GM12878 (cell line): ENCODE measurements around the gene RABGEF1. TPM values are rescaled to one million over a fixed set of nuclear protein-coding genes. Genes with fewer than 3 reads are reported as not detected.
A peak's percentile ranks its signal among the peaks of the same experiment; 100 is the strongest.

ENCODE experiments used
- ATAC-seq: fragments of 200-7000 bp; cut with Tn5 transposase; 3 replicates; pipeline ENCODE4 v1.9.1; 2020; ENCODE audit warnings: mild to moderate bottlenecking, moderate library complexity
- BruUV-seq: library from RNA; stranded (reverse); fragments of 400-500 nt; replicated peaks from 2 replicates; lab custom pipeline; 2021; lab: Mats Ljungman, UMichigan
- CTCF ChIA-PET: fragments of 300-600 bp; sonication (Branson Sonifier 250); formaldehyde crosslinking; extraction: SDS; loops from one replicate; lab custom pipeline; 2021; ENCODE audit warnings: inconsistent platforms; lab: Yijun Ruan, JAX
- POLR2A ChIA-PET: fragments of 350-600 bp; formaldehyde crosslinking; extraction: SDS; loops from one replicate; lab custom pipeline; 2021; ENCODE audit warnings: inconsistent platforms; lab: Charles Lee
- RAD21 ChIA-PET: fragments of 300-600 bp; sonication (Branson Sonifier 250); formaldehyde crosslinking; loops from one replicate; lab custom pipeline; 2023; ENCODE audit warnings: antibody characterized with exemption; ENCODE audit not compliant: unreplicated experiment; lab: Charles Lee
- SMC1A ChIA-PET: fragments of 300-600 bp; sonication (Branson Sonifier 250); formaldehyde crosslinking; loops from one replicate; lab custom pipeline; 2023; ENCODE audit not compliant: unreplicated experiment, uncharacterized antibody; lab: Charles Lee
- DNase-seq: peaks from one replicate; pipeline ENCODE4 v3.0.0-alpha.2; 2011; ENCODE audit warnings: low read depth, low spot score
- FAIRE-seq: peaks from 3 replicates; lab custom pipeline; 2011; peaks lifted over from hg19 to GRCh38; lab: Jason Lieb, UNC
- H2AFZ ChIP-seq: 2 replicates; pipeline ENCODE4 v1.6.0; 2011; ENCODE audit warnings: low read depth, low read length, control low read depth; ENCODE audit not compliant: control insufficient read depth
- H3K27ac ChIP-seq: 2 replicates; pipeline ENCODE4 v1.5.1; 2011; ENCODE audit warnings: control low read depth; ENCODE audit not compliant: control insufficient read depth, insufficient read depth
- H3K27me3 ChIP-seq, 2 experiments: replicated peaks in 1 of 2; 2 replicates each; pipeline versions ENCODE4 v1.6.0 to v1.6.1; 2011; ENCODE audit warnings: low read length in 1 of 2; ENCODE audit not compliant: control insufficient read depth in 2 of 2, insufficient read depth in 2 of 2
- H3K36me3 ChIP-seq, 2 experiments: 2 replicates each; pipeline ENCODE4 v1.5.1; 2011; ENCODE audit warnings: low read length in 1 of 2; ENCODE audit not compliant: control insufficient read depth in 2 of 2, insufficient read depth in 2 of 2
- H3K4me1 ChIP-seq: 2 replicates; pipeline ENCODE4 v1.6.1; 2011; ENCODE audit warnings: mild to moderate bottlenecking, low read length, moderate library complexity, mixed read lengths; ENCODE audit not compliant: control insufficient read depth, insufficient read depth
- H3K4me2 ChIP-seq: 2 replicates; pipeline ENCODE4 v1.6.0; 2011; ENCODE audit warnings: control low read depth; ENCODE audit not compliant: control insufficient read depth, insufficient read depth
- H3K4me3 ChIP-seq: fragments of 200-600 bp; sonication (generic); 2 replicates; pipeline ENCODE4 v1.5.1; 2016
- H3K79me2 ChIP-seq: 2 replicates; pipeline ENCODE4 v1.6.0; 2011; ENCODE audit warnings: low read length; ENCODE audit not compliant: control insufficient read depth, insufficient read depth
- H3K9ac ChIP-seq: 2 replicates; pipeline ENCODE4 v1.8.0; 2011; ENCODE audit warnings: low read length, control low read depth, mixed read lengths; ENCODE audit not compliant: control insufficient read depth, insufficient read depth
- H3K9me3 ChIP-seq: replicated peaks from 3 replicates; pipeline ENCODE4 v1.5.1; 2011; ENCODE audit warnings: mild to moderate bottlenecking, low read length; ENCODE audit not compliant: control insufficient read depth, insufficient read depth
- H4K20me1 ChIP-seq: 2 replicates; pipeline ENCODE4 v1.6.0; 2011; ENCODE audit not compliant: control insufficient read depth, insufficient read depth
- EED ChIP-seq: sonication (generic); IDR thresholded peaks from 2 replicates; pipeline ENCODE4 v1.6.1; 2016; ENCODE audit warnings: antibody characterized with exemption, low read depth
- FOS ChIP-seq: IDR thresholded peaks from 3 replicates; pipeline ENCODE4 v1.6.1; 2011; ENCODE audit warnings: borderline replicate concordance; ENCODE audit not compliant: insufficient read length; ENCODE audit errors: extremely low read depth
- RB1 ChIP-seq: fragments of 450-650 bp; formaldehyde crosslinking; IDR thresholded peaks from 2 replicates; pipeline ENCODE4 v1.6.1; 2017; ENCODE audit warnings: mild to moderate bottlenecking, borderline replicate concordance
- SUPT20H ChIP-seq: IDR thresholded peaks from 2 replicates; pipeline ENCODE4 v1.6.1; 2011; ENCODE audit warnings: low read depth, mild to moderate bottlenecking, low read length, moderate library complexity, borderline replicate concordance; ENCODE audit not compliant: control insufficient read depth
- WGBS: methylation state at CpG from one replicate; pipeline ENCODE4 v1.1.6; 2016; ENCODE audit warnings: low lambda C conversion rate; ENCODE audit not compliant: insufficient replicate concordance, insufficient coverage; ENCODE audit errors: missing lambda C conversion rate; 5-methylcytosine and 5-hydroxymethylcytosine counted together
- in situ Hi-C: fragments of 300-500 bp; cut with MboI; formaldehyde crosslinking; loops from 9 replicates; pipeline ENCODE4 v1.14.3; 2018; ENCODE audit warnings: mixed read lengths
- intact Hi-C: fragments of 100-400 bp; cut with micrococcal nuclease; formaldehyde crosslinking; loops from one replicate; pipeline ENCODE4 v1.14.2; 2022; ENCODE audit not compliant: unreplicated experiment
- polyA plus RNA-seq, 11 experiments: library from polyadenylated mRNA; depleted of rRNA in 4 of 11; unstranded in 6 of 11; stranded (reverse) in 5 of 11; fragments of >200 nt; fragmentation: Nextera tagmentation in 4 of 11; fragmentation: Illumina TruSeq in 1 of 11; extraction: Ambion mirVana in 4 of 11; extraction: Trizol in 1 of 11; gene quantifications; 1 replicate in 1 of 11; 2 replicates in 10 of 11; pipeline versions ENCODE4 v1.2.1 to v1.2.3, GENCODE V29; 2011 to 2016; ENCODE audit warnings: inconsistent platforms in 2 of 11, missing spikeins in 2 of 11, low read depth in 1 of 11
- total RNA-seq, 4 experiments: library from RNA; depleted of rRNA in 3 of 4; stranded (reverse); fragments of >200 nt in 3 of 4; fragmentation: Illumina TruSeq in 1 of 4; extraction: Trizol in 1 of 4; gene quantifications; 2 replicates each; pipeline versions ENCODE4 v1.2.1 to v1.2.3, GENCODE V29; 2013 to 2021
- TF ChIP-seq, protein P1 (sequence below): fragments of 450-650 bp; conservative IDR thresholded peaks from 2 replicates; pipeline ENCODE4 v1.6.1; 2017; ENCODE audit warnings: mild to moderate bottlenecking, moderate library complexity
- TF ChIP-seq, protein P2 (sequence below): fragments of 450-650 bp; IDR thresholded peaks from 2 replicates; pipeline ENCODE4 v1.6.1; 2017; ENCODE audit warnings: mild to moderate bottlenecking, moderate library complexity
- TF ChIP-seq, protein P3 (sequence below): IDR thresholded peaks from 2 replicates; pipeline ENCODE4 v1.6.1; 2011; ENCODE audit warnings: low read depth, low read length, improper control_type of control experiment, borderline replicate concordance
- TF ChIP-seq, protein P4 (sequence below): IDR thresholded peaks from 2 replicates; pipeline ENCODE4 v1.6.1; 2012; ENCODE audit warnings: low read depth, low read length, improper control_type of control experiment

Gene RABGEF1
- total and polyA plus RNA-seq, 10 of the 15 experiments (the other 5 are each of a cell fraction or from before 2014, with no cell fraction given): 10.2 to 36.4 (median 26.1) TPM

DNA sequence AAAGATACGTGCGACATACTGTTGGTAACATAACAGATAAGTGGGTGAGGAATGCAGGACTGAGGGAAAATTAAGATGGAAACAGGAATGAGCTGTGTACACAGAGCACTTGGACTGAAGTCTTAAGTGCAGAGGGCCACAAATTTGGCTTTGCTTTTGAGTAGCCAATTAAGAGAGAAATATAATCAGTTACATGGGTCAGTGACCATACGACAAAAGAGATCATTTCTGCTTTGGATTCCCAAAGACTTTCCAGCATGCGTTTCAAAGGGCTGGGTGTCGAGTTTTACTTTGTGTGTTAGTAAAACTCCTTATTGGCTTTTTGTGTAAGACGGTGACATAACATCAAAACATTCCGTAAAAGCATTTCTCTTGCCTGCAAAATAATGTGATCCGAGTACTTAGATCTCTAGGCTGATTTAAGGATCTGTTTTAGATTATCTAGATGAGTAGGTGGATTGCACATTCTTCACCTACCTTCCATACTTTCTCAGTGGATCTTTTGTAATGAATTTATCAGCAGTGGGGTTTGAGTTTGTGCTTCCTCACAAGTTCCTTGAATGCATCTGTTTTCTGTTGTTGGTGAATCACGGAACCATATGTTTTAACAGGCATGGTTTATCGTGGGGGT lies 7.5 kb downstream of the RABGEF1 start:
- WGBS: 49% methylated on average over 10 of the region's 10 CpGs
- Histone ChIP-seq H3K27ac (peak overlapping the region; percentile 20; the same call in 1 of the 2 replicates), H2AFZ (no peak overlapping the region), H4K20me1 (no peaks in the 10 kb centered on the region), H3K9me3 (no peaks in the 10 kb centered on the region), H3K79me2 (peaks cover 85% of the 10 kb centered on the region), H3K36me3 (peaks cover 0 to 3% of the 10 kb centered on the region in 2 experiments; a peak in 2 of 4 replicates), H3K4me3 (0 out of 2 replicates have a peak overlapping the region, but pooled peaks have one; percentile 2), H3K4me2 (peak overlapping the region; percentile 5; the same call in 1 of the 2 replicates), H3K9ac (no peak overlapping the region), H3K4me1 (peaks cover 57% of the 10 kb centered on the region), H3K27me3 (no peaks in the 10 kb centered on the region)
- TF ChIP-seq, protein P1, sequence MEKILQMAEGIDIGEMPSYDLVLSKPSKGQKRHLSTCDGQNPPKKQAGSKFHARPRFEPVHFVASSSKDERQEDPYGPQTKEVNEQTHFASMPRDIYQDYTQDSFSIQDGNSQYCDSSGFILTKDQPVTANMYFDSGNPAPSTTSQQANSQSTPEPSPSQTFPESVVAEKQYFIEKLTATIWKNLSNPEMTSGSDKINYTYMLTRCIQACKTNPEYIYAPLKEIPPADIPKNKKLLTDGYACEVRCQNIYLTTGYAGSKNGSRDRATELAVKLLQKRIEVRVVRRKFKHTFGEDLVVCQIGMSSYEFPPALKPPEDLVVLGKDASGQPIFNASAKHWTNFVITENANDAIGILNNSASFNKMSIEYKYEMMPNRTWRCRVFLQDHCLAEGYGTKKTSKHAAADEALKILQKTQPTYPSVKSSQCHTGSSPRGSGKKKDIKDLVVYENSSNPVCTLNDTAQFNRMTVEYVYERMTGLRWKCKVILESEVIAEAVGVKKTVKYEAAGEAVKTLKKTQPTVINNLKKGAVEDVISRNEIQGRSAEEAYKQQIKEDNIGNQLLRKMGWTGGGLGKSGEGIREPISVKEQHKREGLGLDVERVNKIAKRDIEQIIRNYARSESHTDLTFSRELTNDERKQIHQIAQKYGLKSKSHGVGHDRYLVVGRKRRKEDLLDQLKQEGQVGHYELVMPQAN: no peak
- TF ChIP-seq SUPT20H (no peak), FOS (no peak), RB1 (no peak), EED (no peak)
- TF ChIP-seq, protein P2, sequence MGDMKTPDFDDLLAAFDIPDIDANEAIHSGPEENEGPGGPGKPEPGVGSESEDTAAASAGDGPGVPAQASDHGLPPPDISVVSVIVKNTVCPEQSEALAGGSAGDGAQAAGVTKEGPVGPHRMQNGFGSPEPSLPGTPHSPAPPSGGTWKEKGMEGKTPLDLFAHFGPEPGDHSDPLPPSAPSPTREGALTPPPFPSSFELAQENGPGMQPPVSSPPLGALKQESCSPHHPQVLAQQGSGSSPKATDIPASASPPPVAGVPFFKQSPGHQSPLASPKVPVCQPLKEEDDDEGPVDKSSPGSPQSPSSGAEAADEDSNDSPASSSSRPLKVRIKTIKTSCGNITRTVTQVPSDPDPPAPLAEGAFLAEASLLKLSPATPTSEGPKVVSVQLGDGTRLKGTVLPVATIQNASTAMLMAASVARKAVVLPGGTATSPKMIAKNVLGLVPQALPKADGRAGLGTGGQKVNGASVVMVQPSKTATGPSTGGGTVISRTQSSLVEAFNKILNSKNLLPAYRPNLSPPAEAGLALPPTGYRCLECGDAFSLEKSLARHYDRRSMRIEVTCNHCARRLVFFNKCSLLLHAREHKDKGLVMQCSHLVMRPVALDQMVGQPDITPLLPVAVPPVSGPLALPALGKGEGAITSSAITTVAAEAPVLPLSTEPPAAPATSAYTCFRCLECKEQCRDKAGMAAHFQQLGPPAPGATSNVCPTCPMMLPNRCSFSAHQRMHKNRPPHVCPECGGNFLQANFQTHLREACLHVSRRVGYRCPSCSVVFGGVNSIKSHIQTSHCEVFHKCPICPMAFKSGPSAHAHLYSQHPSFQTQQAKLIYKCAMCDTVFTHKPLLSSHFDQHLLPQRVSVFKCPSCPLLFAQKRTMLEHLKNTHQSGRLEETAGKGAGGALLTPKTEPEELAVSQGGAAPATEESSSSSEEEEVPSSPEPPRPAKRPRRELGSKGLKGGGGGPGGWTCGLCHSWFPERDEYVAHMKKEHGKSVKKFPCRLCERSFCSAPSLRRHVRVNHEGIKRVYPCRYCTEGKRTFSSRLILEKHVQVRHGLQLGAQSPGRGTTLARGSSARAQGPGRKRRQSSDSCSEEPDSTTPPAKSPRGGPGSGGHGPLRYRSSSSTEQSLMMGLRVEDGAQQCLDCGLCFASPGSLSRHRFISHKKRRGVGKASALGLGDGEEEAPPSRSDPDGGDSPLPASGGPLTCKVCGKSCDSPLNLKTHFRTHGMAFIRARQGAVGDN: no peak
- TF ChIP-seq, protein P3, sequence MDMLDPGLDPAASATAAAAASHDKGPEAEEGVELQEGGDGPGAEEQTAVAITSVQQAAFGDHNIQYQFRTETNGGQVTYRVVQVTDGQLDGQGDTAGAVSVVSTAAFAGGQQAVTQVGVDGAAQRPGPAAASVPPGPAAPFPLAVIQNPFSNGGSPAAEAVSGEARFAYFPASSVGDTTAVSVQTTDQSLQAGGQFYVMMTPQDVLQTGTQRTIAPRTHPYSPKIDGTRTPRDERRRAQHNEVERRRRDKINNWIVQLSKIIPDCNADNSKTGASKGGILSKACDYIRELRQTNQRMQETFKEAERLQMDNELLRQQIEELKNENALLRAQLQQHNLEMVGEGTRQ: no peak
- TF ChIP-seq, protein P4, sequence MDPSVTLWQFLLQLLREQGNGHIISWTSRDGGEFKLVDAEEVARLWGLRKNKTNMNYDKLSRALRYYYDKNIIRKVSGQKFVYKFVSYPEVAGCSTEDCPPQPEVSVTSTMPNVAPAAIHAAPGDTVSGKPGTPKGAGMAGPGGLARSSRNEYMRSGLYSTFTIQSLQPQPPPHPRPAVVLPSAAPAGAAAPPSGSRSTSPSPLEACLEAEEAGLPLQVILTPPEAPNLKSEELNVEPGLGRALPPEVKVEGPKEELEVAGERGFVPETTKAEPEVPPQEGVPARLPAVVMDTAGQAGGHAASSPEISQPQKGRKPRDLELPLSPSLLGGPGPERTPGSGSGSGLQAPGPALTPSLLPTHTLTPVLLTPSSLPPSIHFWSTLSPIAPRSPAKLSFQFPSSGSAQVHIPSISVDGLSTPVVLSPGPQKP: no peak
- BruUV-seq: no TSS peak
- in situ Hi-C loops (no loop called here), intact Hi-C loops (loop anchor here (10.0 kb wide), 3 partner anchors 93 to 177 kb away; partner anchors contain the start of gene TMEM248)
- FAIRE-seq: no peak
- ChIA-PET CTCF (no interaction called here), RAD21 (no interaction called here), SMC1A (interaction anchor here (1.2 kb wide), 1 partner anchor 18 kb away, joined by 3 read pairs; no protein-coding TSS in a partner anchor), POLR2A (no interaction called here)
- no peak for DNase-seq
- ATAC-seq: no peak
